ENCODE data around the gene ACTA1.

DNA sequence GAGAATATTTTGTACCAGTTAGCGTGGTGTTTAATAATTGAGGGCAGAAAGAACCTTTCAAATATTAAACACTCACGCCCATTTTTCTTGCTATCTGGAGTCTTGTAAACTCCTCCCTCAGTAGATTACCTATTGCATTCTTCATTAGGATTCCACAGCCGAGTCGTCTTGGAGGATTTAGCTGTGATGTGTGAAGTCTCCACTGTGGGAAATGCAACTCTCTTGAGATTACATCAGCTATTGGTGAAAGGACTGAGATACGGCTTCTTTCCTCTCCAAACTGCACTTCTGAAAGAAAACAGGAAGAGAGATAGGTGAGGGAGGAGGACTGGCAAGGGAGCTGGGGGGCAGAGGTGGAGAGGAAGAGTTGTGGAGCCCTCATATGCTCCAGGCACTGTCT lies 36.1 kb downstream of the ACTA1 start:
- TF ChIP-seq POLR2A (IDR thresholded peaks at IDR 0.05; ENCODE audit: low read length) (no peak), GATA1 (IDR thresholded peaks at IDR 0.05; ENCODE audit: low read depth, low read length) (no peak)

Data from erythroblast (primary cell).